Naive thymus-derived CD4-positive, alpha-beta T cell (primary cell): ENCODE measurements around the gene TRAPPC2B. TPM values are rescaled to one million over a fixed set of nuclear protein-coding genes. Genes with fewer than 3 reads are reported as not detected.
A peak's percentile ranks its signal among the peaks of the same experiment; 100 is the strongest.

ENCODE experiments used
- ATAC-seq: fragments of 150-1000 bp; cut with Tn5 transposase; 2 replicates; pipeline ENCODE4 v1.10.0; 2021; ENCODE audit warnings: mild to moderate bottlenecking, moderate library complexity
- CTCF ChIA-PET: fragments of 350-600 bp; sonication (Branson Sonifier 250); formaldehyde crosslinking; loops from one replicate; lab custom pipeline; 2021; ENCODE audit warnings: antibody characterized with exemption; lab: Charles Lee
- POLR2A ChIA-PET: fragments of 350-600 bp; sonication (Branson Sonifier 250); formaldehyde crosslinking; loops from one replicate; lab custom pipeline; 2021; ENCODE audit warnings: antibody characterized with exemption, inconsistent platforms; lab: Charles Lee
- DNase-seq, 9 donors: peaks; one replicate each; pipeline versions ENCODE4 v3.0.0 to v3.0.0-alpha.2; 2020 to 2022; ENCODE audit warnings: mixed read lengths in 1 of 9
- H3K27ac ChIP-seq: one replicate; pipeline ENCODE4 v1.7.0; 2013; ENCODE audit warnings: mild to moderate bottlenecking, low read depth, low read length, moderate library complexity
- H3K27me3 ChIP-seq, 2 donors: one replicate each; pipeline ENCODE4 v1.7.0; 2013; ENCODE audit warnings: low read length in 2 of 2, mild to moderate bottlenecking in 2 of 2, moderate library complexity in 2 of 2; ENCODE audit not compliant: control insufficient read depth in 2 of 2, insufficient read depth in 2 of 2
- H3K36me3 ChIP-seq, 3 experiments: 1 replicate in 2 of 3; 2 replicates in 1 of 3; pipeline ENCODE4 v1.7.0; 2013; ENCODE audit warnings: low read length in 3 of 3, mild to moderate bottlenecking in 3 of 3, moderate library complexity in 1 of 3; ENCODE audit not compliant: insufficient read depth in 3 of 3, control insufficient read depth in 2 of 3
- H3K4me1 ChIP-seq, 2 donors: one replicate each; pipeline ENCODE4 v1.7.0; 2013; ENCODE audit warnings: low read length in 2 of 2, mild to moderate bottlenecking in 2 of 2, moderate library complexity in 1 of 2; ENCODE audit not compliant: control insufficient read depth in 2 of 2, insufficient read depth in 2 of 2
- H3K4me3 ChIP-seq: 2 replicates; pipeline ENCODE4 v1.7.0; 2013; ENCODE audit warnings: mild to moderate bottlenecking, low read length
- H3K9me3 ChIP-seq, 3 experiments: 1 replicate in 2 of 3; 2 replicates in 1 of 3; pipeline ENCODE4 v1.7.0; 2013; ENCODE audit warnings: low read length in 3 of 3; ENCODE audit not compliant: control insufficient read depth in 2 of 3
- H3K27ac Mint-ChIP-seq, 9 donors: one replicate each; pipeline ENCODE4 v1.8.0; 2020 to 2022; ENCODE audit warnings: mixed read lengths in 9 of 9, mild to moderate bottlenecking in 8 of 9, moderate library complexity in 5 of 9, inconsistent platforms in 2 of 9
- H3K27me3 Mint-ChIP-seq, 5 donors: one replicate each; pipeline ENCODE4 v1.8.0; 2021 to 2022; ENCODE audit warnings: mixed read lengths in 5 of 5, mild to moderate bottlenecking in 1 of 5
- H3K36me3 Mint-ChIP-seq, 5 donors: one replicate each; pipeline ENCODE4 v1.8.0; 2020 to 2022; ENCODE audit warnings: mixed read lengths in 5 of 5, mild to moderate bottlenecking in 3 of 5, inconsistent platforms in 1 of 5
- H3K4me1 Mint-ChIP-seq, 7 donors: one replicate each; pipeline ENCODE4 v1.8.0; 2020 to 2022; ENCODE audit warnings: mixed read lengths in 7 of 7, mild to moderate bottlenecking in 3 of 7, inconsistent platforms in 1 of 7
- H3K4me3 Mint-ChIP-seq, 10 donors: one replicate each; pipeline ENCODE4 v1.8.0; 2020 to 2022; ENCODE audit warnings: mild to moderate bottlenecking in 10 of 10, mixed read lengths in 10 of 10, moderate library complexity in 6 of 10, inconsistent platforms in 2 of 10
- H3K9me3 Mint-ChIP-seq, 11 donors: one replicate each; pipeline ENCODE4 v1.8.0; 2020 to 2022; ENCODE audit warnings: mixed read lengths in 11 of 11, mild to moderate bottlenecking in 4 of 11, inconsistent platforms in 1 of 11, moderate library complexity in 1 of 11
- intact Hi-C, 2 donors: fragments of 100-400 bp; cut with micrococcal nuclease; formaldehyde crosslinking; loops; one replicate each; pipeline ENCODE4 v1.15.1; 2023
- polyA plus RNA-seq, 2 donors: library from polyadenylated mRNA; unstranded; fragments of 300-500 nt; fragmentation: Illumina TruSeq; gene quantifications; one replicate each; pipeline ENCODE4 v1.2.3, GENCODE V29; 2021
- total RNA-seq, 6 experiments: library from RNA in 5 of 6; stranded (reverse) in 5 of 6; gene quantifications; 1 replicate in 5 of 6; 2 replicates in 1 of 6; pipeline ENCODE4 v1.2.3 and lab custom pipeline; 2021 to 2026

TRAPPC2B gene
- total RNA-seq, result 10 to 100 TPM in 2 of 5 experiments, 1 to 10 TPM in 3; 7.7 to 11.8 (median 9.0) TPM
- 10 to 100 TPM; 17.7 to 18.9 TPM for polyA plus RNA-seq
- 8.2 reads per million, percentile 32 among the genes with 10 or more reads in this experiment for total RNA-seq (lab: John Stamatoyannopoulos, UW)

GRCh38 chr19:57362997-57363687 lies at the start of gene TRAPPC2B, which contains the start of gene ZNF547:
Gene TRAPPC2B, plus strand, starts transcription at chr19:57363551. Its CDS starts 1,283 bp downstream, at chr19:57364834.
Gene ZNF547, plus strand, starts transcription at chr19:57363551. Its CDS starts 5,005 bp downstream, at chr19:57368556.
- POLR2A ChIA-PET, result interaction anchor here (0.5 to 1.9 kb wide), 6 partner anchors 12 to 885 kb away, joined by 3 to 9 read pairs (median 3); partner anchors contain the start of genes ZNF304, ZNF548 and ZNF749
- Histone ChIP-seq H3K27ac (peak within 1 kb of the TSS; percentile 84), H3K36me3 (peaks cover 0 to 8% (median 0%) of the 10 kb centered on the region in 3 experiments), H3K4me1 (peaks cover 9 to 14% of the 10 kb centered on the region in 2 donors), H3K4me3 (peak within 1 kb of the TSS; percentile 74), H3K27me3 (no peaks in the 10 kb centered on the region), H3K9me3 (peaks cover 0 to 36% (median 9%) of the 10 kb centered on the region in 3 experiments)
- H3K27ac Mint-ChIP-seq, result peak within 1 kb of the TSS; percentile 94 to 100 (median 97)
- peaks cover 12 to 26% (median 18%) of the 10 kb centered on the region in 7 donors for H3K4me1 Mint-ChIP-seq
- DNase-seq, result peak; percentile 89 to 99 (median 98)
- ATAC-seq, result peak; percentile 97
- intact Hi-C loops, result loop anchor here (1.0 to 5.0 kb wide), 26 partner anchors 12 to 1018 kb away; partner anchors contain the start of genes ERVK3-1 (in 2 of the 2), ZNF17 (in 2 of the 2), ZNF264 (in 2 of the 2) and ZNF304 (in 2 of the 2)
- peaks cover 16 to 48% (median 40%) of the 10 kb centered on the region in 5 donors for H3K36me3 Mint-ChIP-seq
- peaks cover 0 to 2% (median 0%) of the 10 kb centered on the region in 5 donors for H3K27me3 Mint-ChIP-seq
- peak within 1 kb of the TSS; percentile 90 to 97 (median 94) for H3K4me3 Mint-ChIP-seq
- H3K9me3 Mint-ChIP-seq, result peaks cover 9 to 81% (median 38%) of the 10 kb centered on the region in 11 donors
- CTCF ChIA-PET, result no interaction called here

- ChIA-PET CTCF (no interaction called here), POLR2A (no interaction called here)
- Mint-ChIP-seq H3K27me3 (peaks cover 25 to 42% (median 41%) of the 10 kb centered on the region in 5 donors), H3K4me3 (no peak overlapping the region), H3K27ac (no peak overlapping the region), H3K36me3 (peaks cover 3 to 39% (median 10%) of the 10 kb centered on the region in 5 donors), H3K4me1 (peaks cover 0 to 3% (median 0%) of the 10 kb centered on the region in 7 donors), H3K9me3 (peaks cover 10 to 89% (median 45%) of the 10 kb centered on the region in 11 donors)
- DNase-seq (no peak), ATAC-seq (no peak)
- Histone ChIP-seq H3K27me3 (peaks cover 0 to 6% of the 10 kb centered on the region in 2 donors), H3K36me3 (no peaks in the 10 kb centered on the region), H3K9me3 (peaks cover 0 to 14% (median 0%) of the 10 kb centered on the region in 3 experiments), H3K4me3 (no peak overlapping the region), H3K27ac (no peak overlapping the region), H3K4me1 (no peaks in the 10 kb centered on the region)
- intact Hi-C loops, result no loop called here
Measured at GRCh38 chr19:57314146-57314545, 49.2 kb upstream of the TRAPPC2B start.

GRCh38 chr19:57317503-57317902 lies 45.8 kb upstream of the TRAPPC2B start:
- Mint-ChIP-seq H3K9me3 (peaks cover 12 to 91% (median 54%) of the 10 kb centered on the region in 11 donors), H3K27me3 (peaks cover 25 to 42% (median 41%) of the 10 kb centered on the region in 5 donors)
- CTCF ChIA-PET, result no interaction called here

GRCh38 chr19:57319869-57320179 lies 43.5 kb upstream of the TRAPPC2B start:
- peak overlapping the region; percentile 87 to 98 (median 94) for H3K4me3 Mint-ChIP-seq
- intact Hi-C loops, result loop anchor here (1.0 to 2.0 kb wide), 10 partner anchors 31 to 682 kb away; partner anchors contain the start of genes TRAPPC2B (in 2 of the 2), ZNF264 (in 2 of the 2), ZNF304 (in 2 of the 2) and ZNF460 (in 2 of the 2)
- Histone ChIP-seq H3K27ac (peak overlapping the region; percentile 83), H3K4me3 (peak overlapping the region; percentile 76), H3K27me3 (peaks cover 0 to 6% of the 10 kb centered on the region in 2 donors), H3K36me3 (peaks cover 2 to 15% (median 15%) of the 10 kb centered on the region in 3 experiments), H3K9me3 (peaks cover 0 to 45% (median 5%) of the 10 kb centered on the region in 3 experiments), H3K4me1 (peaks cover 0 to 18% of the 10 kb centered on the region in 2 donors)
- peaks cover 14 to 91% (median 59%) of the 10 kb centered on the region in 11 donors for H3K9me3 Mint-ChIP-seq
- H3K4me1 Mint-ChIP-seq, result peaks cover 14 to 30% (median 25%) of the 10 kb centered on the region in 7 donors
- peaks cover 34 to 61% (median 40%) of the 10 kb centered on the region in 5 donors for H3K36me3 Mint-ChIP-seq
- H3K27me3 Mint-ChIP-seq, result peaks cover 23 to 35% (median 30%) of the 10 kb centered on the region in 5 donors
- DNase-seq, result no peak
- POLR2A ChIA-PET, result no interaction called here
- peak; percentile 30 for ATAC-seq
- peak overlapping the region; percentile 82 to 98 (median 96) for H3K27ac Mint-ChIP-seq
- CTCF ChIA-PET, result no interaction called here

More at GRCh38 chr19:57317503-57317902, 45.8 kb upstream of the TRAPPC2B start:
- ATAC-seq (no peak), DNase-seq (no peak)
- Histone ChIP-seq H3K27ac (no peak overlapping the region), H3K27me3 (peaks cover 0 to 6% of the 10 kb centered on the region in 2 donors), H3K9me3 (peaks cover 0 to 24% (median 1%) of the 10 kb centered on the region in 3 experiments), H3K36me3 (no peaks in the 10 kb centered on the region), H3K4me3 (no peak overlapping the region), H3K4me1 (peaks cover 0 to 18% of the 10 kb centered on the region in 2 donors)
- no peak overlapping the region for H3K27ac Mint-ChIP-seq
- peaks cover 12 to 48% (median 22%) of the 10 kb centered on the region in 5 donors for H3K36me3 Mint-ChIP-seq
- H3K4me3 Mint-ChIP-seq, result no peak overlapping the region
- peaks cover 14 to 26% (median 21%) of the 10 kb centered on the region in 7 donors for H3K4me1 Mint-ChIP-seq
- intact Hi-C loops, result no loop called here
- POLR2A ChIA-PET, result interaction anchor here (0.5 kb wide), 1 partner anchor 13 kb away, joined by 3 read pairs; no protein-coding TSS in a partner anchor

GRCh38 chr19:57320180-57321084 lies 42.9 kb upstream of the TRAPPC2B start, which contains the start of gene ZNF543:
Gene ZNF543, plus strand, starts transcription at chr19:57320472. Its CDS starts 382 bp downstream, at chr19:57320854.
- H3K27me3 Mint-ChIP-seq, result peaks cover 20 to 31% (median 24%) of the 10 kb centered on the region in 5 donors
- Histone ChIP-seq H3K27me3 (peaks cover 0 to 6% of the 10 kb centered on the region in 2 donors), H3K36me3 (peaks cover 8 to 22% (median 21%) of the 10 kb centered on the region in 3 experiments), H3K4me3 (peak within 1 kb of the TSS; percentile 76), H3K9me3 (peaks cover 0 to 51% (median 5%) of the 10 kb centered on the region in 3 experiments), H3K4me1 (peaks cover 0 to 18% of the 10 kb centered on the region in 2 donors), H3K27ac (peak within 1 kb of the TSS; percentile 83)
- peaks cover 38 to 61% (median 46%) of the 10 kb centered on the region in 5 donors for H3K36me3 Mint-ChIP-seq
- CTCF ChIA-PET, result no interaction called here
- peaks cover 14 to 30% (median 25%) of the 10 kb centered on the region in 7 donors for H3K4me1 Mint-ChIP-seq
- POLR2A ChIA-PET, result interaction anchor here (0.6 kb wide), 1 partner anchor 446 kb away, joined by 3 read pairs; no protein-coding TSS in a partner anchor
- H3K27ac Mint-ChIP-seq, result peak within 1 kb of the TSS; percentile 82 to 98 (median 96)
- DNase-seq (peak; percentile 78 to 90 (median 84)), ATAC-seq (peak; percentile 98)
- intact Hi-C loops, result loop anchor here (1.0 to 2.0 kb wide), 10 partner anchors 30 to 682 kb away; partner anchors contain the start of genes TRAPPC2B (in 2 of the 2), ZNF264 (in 2 of the 2), ZNF304 (in 2 of the 2) and ZNF460 (in 2 of the 2)
- peak within 1 kb of the TSS; percentile 87 to 98 (median 94) for H3K4me3 Mint-ChIP-seq
- H3K9me3 Mint-ChIP-seq, result peaks cover 9 to 91% (median 57%) of the 10 kb centered on the region in 11 donors
